HepG2 (cell line): ENCODE results near the gene NEMF. TPM values are rescaled to one million over a fixed set of nuclear protein-coding genes. Genes with fewer than 3 reads are reported as not detected.

Source experiments
- GMEB2 ChIP-seq: IDR thresholded peaks from 2 replicates; pipeline ENCODE4 v1.6.1; 2016; ENCODE audit warnings: missing biosample characterization, missing genetic modification reagents, low read depth
- HMGA1 ChIP-seq: sonication (generic); formaldehyde crosslinking; conservative IDR thresholded peaks from 2 replicates; pipeline ENCODE4 v1.4.0; 2020; ENCODE audit warnings: missing genetic modification reagents
- KDM3A ChIP-seq: IDR thresholded peaks from 2 replicates; pipeline ENCODE4 v1.6.1; 2018; ENCODE audit warnings: low read depth, missing compliant biosample characterization
- MAX ChIP-seq: IDR thresholded peaks from 2 replicates; pipeline ENCODE4 v1.6.1; 2012; ENCODE audit warnings: inconsistent platforms
- MED13 ChIP-seq: sonication (generic); formaldehyde crosslinking; IDR thresholded peaks from 2 replicates; pipeline ENCODE4 v1.5.0; 2020; ENCODE audit warnings: missing genetic modification reagents
- MZF1 ChIP-seq: sonication (generic); formaldehyde crosslinking; IDR thresholded peaks from 2 replicates; pipeline ENCODE4 v1.8.1; 2023; ENCODE audit warnings: mild to moderate bottlenecking, missing genetic modification reagents, borderline replicate concordance
- RFX5 ChIP-seq: IDR thresholded peaks from 2 replicates; pipeline ENCODE4 v1.6.1; 2011; ENCODE audit warnings: low read depth, low read length, improper control_type of control experiment
- SIN3A ChIP-seq: IDR thresholded peaks from 2 replicates; pipeline ENCODE4 v1.6.1; 2011; ENCODE audit warnings: low read depth, mild to moderate bottlenecking, control low read depth, low read length, borderline replicate concordance
- SIX1 ChIP-seq: sonication (generic); formaldehyde crosslinking; IDR thresholded peaks from 2 replicates; pipeline ENCODE4 v1.4.0; 2020; ENCODE audit warnings: missing genetic modification reagents, borderline replicate concordance
- TOPORS ChIP-seq: sonication (generic); formaldehyde crosslinking; IDR thresholded peaks from 2 replicates; pipeline ENCODE4 v1.8.0; 2023; ENCODE audit warnings: mild to moderate bottlenecking, missing genetic modification reagents
- XBP1 ChIP-seq: sonication (generic); formaldehyde crosslinking; IDR thresholded peaks from 2 replicates; pipeline ENCODE4 v1.5.0; 2020; ENCODE audit warnings: missing genetic modification reagents
- ZFY ChIP-seq: sonication (generic); formaldehyde crosslinking; IDR thresholded peaks from 2 replicates; pipeline ENCODE4 v1.4.0; 2020; ENCODE audit warnings: missing genetic modification reagents
- ZNF841 ChIP-seq: sonication (generic); formaldehyde crosslinking; IDR thresholded peaks from 2 replicates; pipeline ENCODE4 v1.8.1; 2023; ENCODE audit warnings: missing genetic modification reagents, borderline replicate concordance
- ZSCAN31 ChIP-seq: sonication (generic); formaldehyde crosslinking; IDR thresholded peaks from 2 replicates; pipeline ENCODE4 v1.5.0; 2020; ENCODE audit warnings: low read depth, mild to moderate bottlenecking, missing genetic modification reagents
- ZZZ3 ChIP-seq: sonication (generic); formaldehyde crosslinking; IDR thresholded peaks from 2 replicates; pipeline ENCODE4 v1.4.0; 2020; ENCODE audit warnings: missing genetic modification reagents, mild to moderate bottlenecking, borderline replicate concordance
- polyA plus RNA-seq, 8 experiments: library from polyadenylated mRNA; depleted of rRNA in 3 of 8; stranded (reverse) in 7 of 8; unstranded in 1 of 8; fragments of >200 nt; fragmentation: Illumina TruSeq in 4 of 8; extraction: Trizol in 4 of 8; gene quantifications; 2 replicates each; pipeline versions ENCODE4 v1.2.1 to v1.2.3, GENCODE V29; 2011 to 2016; ENCODE audit warnings: low read depth in 4 of 8, missing spikeins in 1 of 8, mixed read lengths in 1 of 8; ENCODE audit not compliant: insufficient read depth in 1 of 8
- total RNA-seq, 5 experiments: library from RNA; depleted of rRNA; stranded (reverse); fragments of >200 nt; fragmentation: Illumina TruSeq; extraction: Trizol; gene quantifications; 2 replicates each; pipeline ENCODE4 v1.2.3, GENCODE V29; 2016; ENCODE audit warnings: low read depth in 1 of 5
- TF ChIP-seq, protein P1 (sequence below): sonication (generic); formaldehyde crosslinking; conservative IDR thresholded peaks from 2 replicates; pipeline ENCODE4 v1.4.0; 2020; ENCODE audit warnings: missing genetic modification reagents
- TF ChIP-seq, protein P2 (sequence below): sonication (generic); formaldehyde crosslinking; IDR thresholded peaks from 2 replicates; pipeline ENCODE4 v1.5.1; 2020; ENCODE audit warnings: mild to moderate bottlenecking, missing genetic modification reagents, moderate library complexity
- TF ChIP-seq, protein P3 (sequence below): sonication (generic); formaldehyde crosslinking; IDR thresholded peaks from 2 replicates; pipeline ENCODE4 v1.4.0; 2020; ENCODE audit warnings: low read depth, missing genetic modification reagents

The NEMF gene
- total and polyA plus RNA-seq, 2 of the 13 experiments (the other 11 are each of a cell fraction or from before 2014, with no cell fraction given): 21.3 to 57.9 TPM

GRCh38 chr14:49853572-49854375 is 1.2 kb upstream of the NEMF start (continued):
- TF ChIP-seq, protein P1, sequence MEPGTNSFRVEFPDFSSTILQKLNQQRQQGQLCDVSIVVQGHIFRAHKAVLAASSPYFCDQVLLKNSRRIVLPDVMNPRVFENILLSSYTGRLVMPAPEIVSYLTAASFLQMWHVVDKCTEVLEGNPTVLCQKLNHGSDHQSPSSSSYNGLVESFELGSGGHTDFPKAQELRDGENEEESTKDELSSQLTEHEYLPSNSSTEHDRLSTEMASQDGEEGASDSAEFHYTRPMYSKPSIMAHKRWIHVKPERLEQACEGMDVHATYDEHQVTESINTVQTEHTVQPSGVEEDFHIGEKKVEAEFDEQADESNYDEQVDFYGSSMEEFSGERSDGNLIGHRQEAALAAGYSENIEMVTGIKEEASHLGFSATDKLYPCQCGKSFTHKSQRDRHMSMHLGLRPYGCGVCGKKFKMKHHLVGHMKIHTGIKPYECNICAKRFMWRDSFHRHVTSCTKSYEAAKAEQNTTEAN: 0 out of 2 replicates have a peak, but pooled peaks have one; percentile 23
- TF ChIP-seq XBP1 (CRISPR knock-in tag) (no peak), GMEB2 (CRISPR knock-in tag) (no peak), TOPORS (CRISPR knock-in tag) (no peak; the same call in 1 of the 2 replicates), MED13 (no peak), HMGA1 (CRISPR knock-in tag) (no peak), MZF1 (no peak), ZZZ3 (CRISPR knock-in tag) (no peak), KDM3A (CRISPR knock-in tag) (0 out of 2 replicates have a peak, but pooled peaks have one; percentile 23), SIX1 (0 out of 2 replicates have a peak, but pooled peaks have one; percentile 10), RFX5 (no peak), MAX (peak; percentile 71), ZFY (CRISPR knock-in tag) (0 out of 2 replicates have a peak, but pooled peaks have one; percentile 35), ZSCAN31 (peak; percentile 78), ZNF841 (CRISPR knock-in tag) (no peak), SIN3A (peak; percentile 54; the same call in 1 of the 2 replicates)
- TF ChIP-seq, protein P2, sequence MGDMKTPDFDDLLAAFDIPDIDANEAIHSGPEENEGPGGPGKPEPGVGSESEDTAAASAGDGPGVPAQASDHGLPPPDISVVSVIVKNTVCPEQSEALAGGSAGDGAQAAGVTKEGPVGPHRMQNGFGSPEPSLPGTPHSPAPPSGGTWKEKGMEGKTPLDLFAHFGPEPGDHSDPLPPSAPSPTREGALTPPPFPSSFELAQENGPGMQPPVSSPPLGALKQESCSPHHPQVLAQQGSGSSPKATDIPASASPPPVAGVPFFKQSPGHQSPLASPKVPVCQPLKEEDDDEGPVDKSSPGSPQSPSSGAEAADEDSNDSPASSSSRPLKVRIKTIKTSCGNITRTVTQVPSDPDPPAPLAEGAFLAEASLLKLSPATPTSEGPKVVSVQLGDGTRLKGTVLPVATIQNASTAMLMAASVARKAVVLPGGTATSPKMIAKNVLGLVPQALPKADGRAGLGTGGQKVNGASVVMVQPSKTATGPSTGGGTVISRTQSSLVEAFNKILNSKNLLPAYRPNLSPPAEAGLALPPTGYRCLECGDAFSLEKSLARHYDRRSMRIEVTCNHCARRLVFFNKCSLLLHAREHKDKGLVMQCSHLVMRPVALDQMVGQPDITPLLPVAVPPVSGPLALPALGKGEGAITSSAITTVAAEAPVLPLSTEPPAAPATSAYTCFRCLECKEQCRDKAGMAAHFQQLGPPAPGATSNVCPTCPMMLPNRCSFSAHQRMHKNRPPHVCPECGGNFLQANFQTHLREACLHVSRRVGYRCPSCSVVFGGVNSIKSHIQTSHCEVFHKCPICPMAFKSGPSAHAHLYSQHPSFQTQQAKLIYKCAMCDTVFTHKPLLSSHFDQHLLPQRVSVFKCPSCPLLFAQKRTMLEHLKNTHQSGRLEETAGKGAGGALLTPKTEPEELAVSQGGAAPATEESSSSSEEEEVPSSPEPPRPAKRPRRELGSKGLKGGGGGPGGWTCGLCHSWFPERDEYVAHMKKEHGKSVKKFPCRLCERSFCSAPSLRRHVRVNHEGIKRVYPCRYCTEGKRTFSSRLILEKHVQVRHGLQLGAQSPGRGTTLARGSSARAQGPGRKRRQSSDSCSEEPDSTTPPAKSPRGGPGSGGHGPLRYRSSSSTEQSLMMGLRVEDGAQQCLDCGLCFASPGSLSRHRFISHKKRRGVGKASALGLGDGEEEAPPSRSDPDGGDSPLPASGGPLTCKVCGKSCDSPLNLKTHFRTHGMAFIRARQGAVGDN (CRISPR knock-in tag): peak; percentile 82
- TF ChIP-seq, protein P3, sequence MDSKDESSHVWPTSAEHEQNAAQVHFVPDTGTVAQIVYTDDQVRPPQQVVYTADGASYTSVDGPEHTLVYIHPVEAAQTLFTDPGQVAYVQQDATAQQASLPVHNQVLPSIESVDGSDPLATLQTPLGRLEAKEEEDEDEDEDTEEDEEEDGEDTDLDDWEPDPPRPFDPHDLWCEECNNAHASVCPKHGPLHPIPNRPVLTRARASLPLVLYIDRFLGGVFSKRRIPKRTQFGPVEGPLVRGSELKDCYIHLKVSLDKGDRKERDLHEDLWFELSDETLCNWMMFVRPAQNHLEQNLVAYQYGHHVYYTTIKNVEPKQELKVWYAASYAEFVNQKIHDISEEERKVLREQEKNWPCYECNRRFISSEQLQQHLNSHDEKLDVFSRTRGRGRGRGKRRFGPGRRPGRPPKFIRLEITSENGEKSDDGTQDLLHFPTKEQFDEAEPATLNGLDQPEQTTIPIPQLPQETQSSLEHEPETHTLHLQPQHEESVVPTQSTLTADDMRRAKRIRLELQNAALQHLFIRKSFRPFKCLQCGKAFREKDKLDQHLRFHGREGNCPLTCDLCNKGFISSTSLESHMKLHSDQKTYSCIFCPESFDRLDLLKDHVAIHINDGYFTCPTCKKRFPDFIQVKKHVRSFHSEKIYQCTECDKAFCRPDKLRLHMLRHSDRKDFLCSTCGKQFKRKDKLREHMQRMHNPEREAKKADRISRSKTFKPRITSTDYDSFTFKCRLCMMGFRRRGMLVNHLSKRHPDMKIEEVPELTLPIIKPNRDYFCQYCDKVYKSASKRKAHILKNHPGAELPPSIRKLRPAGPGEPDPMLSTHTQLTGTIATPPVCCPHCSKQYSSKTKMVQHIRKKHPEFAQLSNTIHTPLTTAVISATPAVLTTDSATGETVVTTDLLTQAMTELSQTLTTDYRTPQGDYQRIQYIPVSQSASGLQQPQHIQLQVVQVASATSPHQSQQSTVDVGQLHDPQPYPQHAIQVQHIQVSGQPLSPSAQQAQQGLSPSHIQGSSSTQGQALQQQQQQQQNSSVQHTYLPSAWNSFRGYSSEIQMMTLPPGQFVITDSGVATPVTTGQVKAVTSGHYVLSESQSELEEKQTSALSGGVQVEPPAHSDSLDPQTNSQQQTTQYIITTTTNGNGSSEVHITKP (CRISPR knock-in tag): 0 out of 2 replicates have a peak, but pooled peaks have one; percentile 29
